Spleen (tissue), 11 donors: ENCODE measurements around the gene UQCC3. TPM values are rescaled to one million over a fixed set of nuclear protein-coding genes. Genes with fewer than 3 reads are reported as not detected.

Source experiments
- DNase-seq: peaks from one replicate; pipeline ENCODE4 v3.0.0-alpha.2; 2020
- H3K27ac ChIP-seq, 8 donors: fragments of 200-600 bp; sonication (generic) in 7 of 8; 1 replicate in 4 of 8; 2 replicates in 4 of 8; pipeline versions ENCODE4 v1.5.0 to v1.8.0; 2016 to 2021; ENCODE audit warnings: inconsistent platforms in 4 of 8, mild to moderate bottlenecking in 4 of 8, moderate library complexity in 1 of 8
- H3K27me3 ChIP-seq, 7 donors: fragments of 200-600 bp; sonication (generic) in 6 of 7; replicated peaks in 1 of 7; 1 replicate in 4 of 7; 2 replicates in 3 of 7; pipeline versions ENCODE4 v1.5.0 to v1.8.0; 2016 to 2021; ENCODE audit warnings: inconsistent platforms in 3 of 7, mild to moderate bottlenecking in 1 of 7
- H3K36me3 ChIP-seq, 6 donors: fragments of 200-600 bp; sonication (generic) in 5 of 6; 1 replicate in 4 of 6; 2 replicates in 2 of 6; pipeline versions ENCODE4 v1.5.0 to v1.8.0; 2016 to 2021; ENCODE audit warnings: inconsistent platforms in 2 of 6
- H3K4me1 ChIP-seq, 6 donors: fragments of 200-600 bp; sonication (generic) in 5 of 6; 1 replicate in 3 of 6; 2 replicates in 3 of 6; pipeline versions ENCODE4 v1.5.0 to v1.8.0; 2016 to 2021; ENCODE audit warnings: inconsistent platforms in 3 of 6
- H3K4me3 ChIP-seq, 8 donors: fragments of 200-600 bp; sonication (generic) in 7 of 8; 1 replicate in 4 of 8; 2 replicates in 4 of 8; pipeline versions ENCODE4 v1.5.0 to v1.8.0; 2016 to 2021; ENCODE audit warnings: inconsistent platforms in 4 of 8, mild to moderate bottlenecking in 4 of 8, moderate library complexity in 2 of 8
- H3K9me3 ChIP-seq, 8 donors: fragments of 200-600 bp; sonication (generic) in 7 of 8; 1 replicate in 4 of 8; 2 replicates in 4 of 8; pipeline versions ENCODE4 v1.5.0 to v1.8.0; 2016 to 2021; ENCODE audit warnings: inconsistent platforms in 4 of 8
- POLR2A ChIP-seq, 3 donors: fragments of 450-650 bp; IDR thresholded peaks; one replicate each; pipeline ENCODE4 v1.5.1; 2017; ENCODE audit warnings: antibody characterized with exemption in 3 of 3, mild to moderate bottlenecking in 1 of 3
- POLR2AphosphoS5 ChIP-seq, 3 donors: sonication (generic); formaldehyde crosslinking; IDR thresholded peaks; one replicate each; pipeline ENCODE4 v1.5.1; 2017; ENCODE audit warnings: antibody characterized with exemption in 3 of 3
- WGBS, 5 donors: extraction: QIAGEN DNeasy Blood & Tissue Kit in 3 of 5; methylation state at CpG; one replicate each; pipeline versions ENCODE4 v1.1.5 to v1.1.7; 2013 to 2018; 5-methylcytosine and 5-hydroxymethylcytosine counted together
- intact Hi-C: fragments of 100-400 bp; cut with DNase I; formaldehyde crosslinking; loops from one replicate; pipeline ENCODE4 v1.15.0; 2023; ENCODE audit warnings: low total_unique reads
- polyA plus RNA-seq, 3 donors: library from polyadenylated mRNA; stranded (reverse); fragments of 200-250 nt; gene quantifications; one replicate each; pipeline ENCODE4 v1.2.1, GENCODE V29; 2013
- total RNA-seq, 7 donors: library from RNA; depleted of rRNA in 3 of 7; stranded (reverse); fragments of >200 nt in 3 of 7; fragmentation: NEBNext Ultra II Directional in 4 of 7; extraction: Animal tissue kit (Norgen Biotek cat#: 25700) in 4 of 7; gene quantifications; one replicate each; pipeline versions ENCODE4 v1.1.0 to v1.2.1, GENCODE V29; 2016 to 2021
- TF ChIP-seq, protein P1 (sequence below), 11 experiments: fragments of 200-600 bp in 7 of 11; fragments of 450-650 bp in 4 of 11; sonication (generic) in 4 of 11; IDR thresholded peaks in 8 of 11; conservative IDR thresholded peaks in 3 of 11; 1 replicate in 7 of 11; 2 replicates in 4 of 11; pipeline versions ENCODE4 v1.4.0 to v1.8.0; 2016 to 2021; ENCODE audit warnings: antibody characterized with exemption in 11 of 11, inconsistent platforms in 4 of 11, mild to moderate bottlenecking in 1 of 11
- donor health status: healthy with polysubstance abuse.
- donor health status: DM: no; HTN: no; CAD: no; lungs with moderate emphysema.
- donor health status: DM: no; HTN: no; CAD: no.
- donor health status: Bipolar disorder and iron deficiency.
- donor health status: healthy.
- donor health status: DM: no; HTN: no; CAD: no.
- donor health status: DM: yes; HTN: yes; CAD: no.

UQCC3 gene
- total and polyA plus RNA-seq, 10 donors = 4.9 to 23.7 (median 6.2) TPM

GRCh38 chr11:62676698-62677097, 5.2 kb downstream of the UQCC3 start:
- intact Hi-C loops = loop anchor here (10.0 kb wide), 1 partner anchor 82 kb away; the partner anchor contains the start of gene TUT1
- H3K27ac ChIP-seq = peak overlapping the region in 1 of 8 donors; percentile 8
- H3K36me3 ChIP-seq = peaks cover 0 to 56% (median 39%) of the 10 kb centered on the region in 6 donors
- no peaks in the 10 kb centered on the region for H3K27me3 ChIP-seq
- H3K4me3 ChIP-seq = no peak overlapping the region
- H3K4me1 ChIP-seq = peaks cover 30 to 88% (median 57%) of the 10 kb centered on the region in 6 donors
- WGBS, 5 donors = 54 to 75% (median 73%) methylated on average over 6 of the region's 6 CpGs
- H3K9me3 ChIP-seq = no peaks in the 10 kb centered on the region
- TF ChIP-seq POLR2AphosphoS5 (IDR thresholded peaks at IDR 0.05) (no peak), POLR2A (IDR thresholded peaks at IDR 0.05) (no peak)
- TF ChIP-seq, protein P1, sequence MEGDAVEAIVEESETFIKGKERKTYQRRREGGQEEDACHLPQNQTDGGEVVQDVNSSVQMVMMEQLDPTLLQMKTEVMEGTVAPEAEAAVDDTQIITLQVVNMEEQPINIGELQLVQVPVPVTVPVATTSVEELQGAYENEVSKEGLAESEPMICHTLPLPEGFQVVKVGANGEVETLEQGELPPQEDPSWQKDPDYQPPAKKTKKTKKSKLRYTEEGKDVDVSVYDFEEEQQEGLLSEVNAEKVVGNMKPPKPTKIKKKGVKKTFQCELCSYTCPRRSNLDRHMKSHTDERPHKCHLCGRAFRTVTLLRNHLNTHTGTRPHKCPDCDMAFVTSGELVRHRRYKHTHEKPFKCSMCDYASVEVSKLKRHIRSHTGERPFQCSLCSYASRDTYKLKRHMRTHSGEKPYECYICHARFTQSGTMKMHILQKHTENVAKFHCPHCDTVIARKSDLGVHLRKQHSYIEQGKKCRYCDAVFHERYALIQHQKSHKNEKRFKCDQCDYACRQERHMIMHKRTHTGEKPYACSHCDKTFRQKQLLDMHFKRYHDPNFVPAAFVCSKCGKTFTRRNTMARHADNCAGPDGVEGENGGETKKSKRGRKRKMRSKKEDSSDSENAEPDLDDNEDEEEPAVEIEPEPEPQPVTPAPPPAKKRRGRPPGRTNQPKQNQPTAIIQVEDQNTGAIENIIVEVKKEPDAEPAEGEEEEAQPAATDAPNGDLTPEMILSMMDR (IDR thresholded peaks at IDR 0.05 in 8 of 11, conservative IDR thresholded peaks at IDR 0.05 in 3 of 11) = no peak
- no peak for DNase-seq

DNA sequence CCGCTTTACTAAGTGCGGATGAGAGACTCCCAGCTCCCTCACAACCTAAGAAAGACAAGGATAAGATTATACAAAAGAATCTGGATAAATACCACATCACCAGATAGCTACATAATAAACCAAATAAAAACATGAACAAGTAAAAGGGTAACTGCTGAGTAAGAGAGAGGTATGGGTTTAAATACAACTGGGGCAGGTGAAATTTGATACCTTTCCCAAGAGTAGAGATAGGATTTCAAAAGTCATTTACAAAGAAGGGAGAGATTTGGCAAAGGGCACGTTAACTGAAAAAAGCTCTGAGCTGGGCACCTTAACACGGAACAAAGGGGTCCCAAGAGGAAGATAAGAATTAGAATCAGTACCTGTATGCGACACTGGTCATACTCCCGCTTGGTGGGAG, 5.7 kb downstream of the UQCC3 start:
- peaks cover 0 to 56% (median 39%) of the 10 kb centered on the region in 6 donors for H3K36me3 ChIP-seq
- DNase-seq = no peak
- no peaks in the 10 kb centered on the region for H3K27me3 ChIP-seq
- H3K27ac ChIP-seq = peak overlapping the region in 1 of 8 donors; percentile 94
- intact Hi-C loops = loop anchor here (10.0 kb wide), 1 partner anchor 82 kb away; the partner anchor contains the start of gene TUT1
- WGBS, 5 donors = 88 to 91% (median 90%) methylated on average over 6 of the region's 6 CpGs
- H3K4me1 ChIP-seq = peaks cover 30 to 85% (median 55%) of the 10 kb centered on the region in 6 donors
- H3K9me3 ChIP-seq = no peaks in the 10 kb centered on the region
- TF ChIP-seq POLR2A (IDR thresholded peaks at IDR 0.05) (no peak), POLR2AphosphoS5 (IDR thresholded peaks at IDR 0.05) (no peak)
- TF ChIP-seq, protein P1 (IDR thresholded peaks at IDR 0.05 in 8 of 11, conservative IDR thresholded peaks at IDR 0.05 in 3 of 11) = no peak
- H3K4me3 ChIP-seq = peak overlapping the region in 1 of 8 donors; percentile 88

DNA sequence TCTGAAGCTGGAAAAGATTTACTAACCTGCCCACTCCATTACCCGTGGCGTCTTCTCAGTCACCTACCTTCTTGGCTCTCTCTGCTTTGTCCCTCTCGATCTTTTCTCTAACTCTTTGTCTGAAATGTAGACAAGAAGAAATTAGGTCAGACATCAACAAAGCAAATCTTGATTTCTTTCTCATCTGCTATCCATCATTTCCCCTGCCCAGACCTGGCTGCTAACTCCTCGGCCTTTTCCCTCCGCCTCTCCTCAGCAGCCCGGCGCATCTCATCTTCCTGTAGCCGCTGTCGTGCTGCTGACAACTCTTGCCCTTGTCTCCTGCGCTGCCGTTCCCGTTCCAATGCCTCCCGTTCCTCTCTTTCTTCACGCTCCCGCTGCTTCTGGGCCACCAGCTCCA, 6.2 kb downstream of the UQCC3 start:
- peaks cover 27 to 79% (median 50%) of the 10 kb centered on the region in 6 donors for H3K4me1 ChIP-seq
- intact Hi-C loops = loop anchor here (10.0 kb wide), 1 partner anchor 83 kb away; the partner anchor contains the start of gene TUT1

DNA sequence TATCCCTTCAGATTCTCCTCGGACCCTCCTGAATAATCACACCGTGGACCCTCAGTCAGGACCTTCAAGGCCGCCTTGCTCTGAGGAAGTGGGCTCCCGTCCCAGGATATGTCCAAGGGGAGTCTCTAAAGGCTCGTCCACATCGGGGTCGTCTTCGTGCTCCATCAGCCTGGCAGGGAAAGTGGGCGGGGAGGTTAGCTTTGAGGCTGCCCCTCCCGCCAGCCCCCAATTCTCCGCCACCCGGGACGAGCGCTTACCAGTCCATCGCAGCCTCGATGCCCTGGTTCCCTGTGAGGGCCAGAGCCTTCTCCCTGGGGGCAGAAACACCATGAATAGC, 6.9 kb downstream of the UQCC3 start:
- H3K27ac ChIP-seq = peak overlapping the region; percentile 76 to 96 (median 92)
- H3K9me3 ChIP-seq = no peaks in the 10 kb centered on the region
- H3K27me3 ChIP-seq = no peaks in the 10 kb centered on the region
- intact Hi-C loops = loop anchor here (10.0 kb wide), 1 partner anchor 84 kb away; the partner anchor contains the start of gene TUT1
- no peak for DNase-seq
- H3K4me1 ChIP-seq = peaks cover 20 to 72% (median 43%) of the 10 kb centered on the region in 6 donors
- H3K4me3 ChIP-seq = peak overlapping the region; percentile 77 to 99 (median 96)
- peaks cover 0 to 48% (median 38%) of the 10 kb centered on the region in 6 donors for H3K36me3 ChIP-seq
- WGBS, 5 donors = 2 to 10% (median 4%) methylated on average over 5 to 16 of the region's 16 CpGs
- TF ChIP-seq POLR2AphosphoS5 (IDR thresholded peaks at IDR 0.05) (no peak), POLR2A (IDR thresholded peaks at IDR 0.05) (no peak)
- TF ChIP-seq, protein P1 (IDR thresholded peaks at IDR 0.05 in 8 of 11, conservative IDR thresholded peaks at IDR 0.05 in 3 of 11) = no peak

More for the DNA sequence above, 6.2 kb downstream of the UQCC3 start:
- DNase-seq = no peak
- peaks cover 0 to 54% (median 39%) of the 10 kb centered on the region in 6 donors for H3K36me3 ChIP-seq
- no peaks in the 10 kb centered on the region for H3K27me3 ChIP-seq
- H3K27ac ChIP-seq = peak overlapping the region in 6 of 8 donors; percentile 86 to 96 (median 94)
- 84 to 88% (median 86%) methylated on average over 15 of the region's 15 CpGs for WGBS, 5 donors
- TF ChIP-seq POLR2A (IDR thresholded peaks at IDR 0.05) (no peak), POLR2AphosphoS5 (IDR thresholded peaks at IDR 0.05) (peak in 1 of 3 donors; percentile 17)
- TF ChIP-seq, protein P1 (IDR thresholded peaks at IDR 0.05 in 8 of 11, conservative IDR thresholded peaks at IDR 0.05 in 3 of 11) = no peak
- peak overlapping the region in 6 of 8 donors; percentile 77 to 99 (median 92) for H3K4me3 ChIP-seq
- no peaks in the 10 kb centered on the region for H3K9me3 ChIP-seq
